Activated CD4-positive, CD25-positive, alpha-beta regulatory T cell treated with anti-CD3 and anti-CD28 coated beads, Interleukin-2, amount 50 U/mL, for 16 hours (primary cell): ENCODE results near the gene PEX10.
"Not testable (repeated sequence)": the region's sequence is repeated elsewhere in the genome, so short reads cannot be mapped to it uniquely, and the experiment has no call there.

Experiments used
- DNase-seq: peaks from one replicate; pipeline ENCODE4 v3.0.0-alpha.2; 2020; ENCODE audit warnings: low read depth, low spot score

PEX10 gene

DNA sequence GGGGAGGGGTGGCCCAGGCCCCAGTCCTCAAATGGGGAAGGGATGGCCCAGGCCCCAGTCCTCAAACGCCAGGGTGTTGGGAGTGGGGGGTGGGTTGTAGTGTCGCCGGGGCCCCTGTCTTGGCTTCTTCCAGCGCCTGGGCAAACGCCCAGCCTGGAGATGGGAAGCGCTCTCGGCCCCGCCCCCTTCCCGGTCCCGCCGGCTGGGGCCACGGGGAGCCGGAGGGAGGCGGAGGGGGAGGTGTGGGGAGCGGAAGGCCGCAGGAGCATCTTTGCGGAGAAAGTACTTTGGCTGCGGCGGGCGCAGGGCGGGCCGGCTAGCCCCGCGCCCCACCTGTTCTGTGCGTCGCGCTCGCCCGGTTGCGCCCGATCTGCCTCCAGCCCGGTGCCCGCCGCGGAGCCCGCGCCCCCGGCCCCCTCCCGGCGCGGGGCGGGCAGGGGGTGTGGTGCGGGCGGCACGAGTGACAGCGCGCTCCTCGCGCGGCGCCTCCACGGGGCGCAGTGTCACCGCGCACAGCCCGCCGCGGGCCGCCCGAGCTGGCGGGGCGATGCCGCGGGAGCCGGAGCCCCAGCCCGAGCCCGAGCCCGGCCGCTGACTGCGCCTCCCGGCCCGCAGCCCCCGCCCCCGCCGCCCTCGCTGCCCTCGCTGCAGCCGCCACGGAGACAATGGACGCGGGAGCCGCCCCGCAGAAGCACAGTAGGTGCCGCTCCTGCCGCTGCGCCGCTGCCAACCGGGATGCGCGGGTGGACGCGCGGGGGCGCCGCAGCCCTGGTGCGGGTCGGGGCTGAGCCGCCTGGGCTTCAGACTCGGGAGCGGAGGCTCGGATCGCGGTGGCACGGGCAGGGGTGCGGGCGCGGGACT lies 31.1 kb upstream of the PEX10 start:
- DNase-seq: no peak

DNA sequence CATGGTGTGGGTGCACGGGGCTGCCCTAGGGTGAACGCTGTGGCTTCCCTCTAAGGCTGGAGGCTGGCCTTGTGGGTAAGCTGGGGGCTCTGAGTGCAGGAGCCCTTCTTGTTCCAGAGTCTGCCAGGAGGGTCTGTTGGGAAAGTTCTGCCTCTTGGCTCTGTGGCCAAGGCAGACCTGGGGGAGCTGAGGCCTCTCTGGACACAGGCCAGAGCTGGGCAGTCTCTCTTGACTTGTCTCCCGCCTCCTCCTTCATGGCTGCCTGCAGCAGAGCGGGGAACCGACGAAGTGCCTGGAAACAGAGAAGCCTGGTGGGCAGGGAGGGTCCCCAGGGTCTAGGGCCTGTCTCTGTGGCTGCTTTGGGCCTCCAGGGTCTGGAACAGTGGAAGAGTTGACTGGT lies 30.3 kb upstream of the PEX10 start:
- DNase-seq: no peak

DNA sequence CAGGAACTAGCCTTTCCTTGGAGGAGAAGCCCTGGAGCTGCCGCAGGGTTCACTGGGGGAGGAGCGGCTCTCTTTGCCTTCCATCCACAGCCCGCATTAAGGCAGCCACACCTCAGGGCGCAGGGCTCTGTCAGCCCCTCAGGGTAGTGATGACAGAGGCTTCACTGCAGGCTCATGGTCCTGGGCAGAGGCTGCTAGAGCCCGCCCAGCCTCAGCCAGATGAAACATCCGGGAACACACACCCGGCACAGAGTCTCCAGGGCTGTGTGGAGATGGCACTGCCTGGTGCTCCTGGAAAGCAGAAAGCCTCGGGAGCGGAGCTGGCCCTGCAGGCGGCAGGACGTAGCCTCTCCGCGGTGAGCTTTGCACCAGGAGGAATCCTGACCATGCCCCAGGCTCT lies 29.4 kb upstream of the PEX10 start:
- DNase-seq: no peak

- not testable (repeated sequence) for DNase-seq
Measured at GRCh38 chr1:2440346-2440745, 28.0 kb upstream of the PEX10 start.

DNA sequence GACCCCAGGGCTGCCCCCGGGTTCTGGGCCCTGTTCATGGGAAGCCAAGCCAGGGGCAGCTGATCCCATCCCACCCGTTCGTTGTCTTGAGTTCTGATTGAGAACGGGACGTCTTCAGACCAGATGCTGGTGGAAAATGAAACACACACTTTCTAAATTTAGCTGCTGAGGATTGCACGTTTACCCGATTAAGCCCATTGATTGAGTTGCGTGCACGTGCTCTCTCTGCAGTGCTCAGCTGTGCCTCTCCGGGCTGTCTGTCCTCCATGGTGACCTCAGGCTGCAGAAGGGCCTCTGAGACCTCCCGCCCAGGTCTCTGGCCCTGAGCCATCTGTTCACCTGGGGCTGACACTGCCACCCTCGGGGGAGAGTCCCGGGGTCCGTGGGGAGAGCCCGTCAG lies 27.0 kb upstream of the PEX10 start:
- no peak for DNase-seq

DNA sequence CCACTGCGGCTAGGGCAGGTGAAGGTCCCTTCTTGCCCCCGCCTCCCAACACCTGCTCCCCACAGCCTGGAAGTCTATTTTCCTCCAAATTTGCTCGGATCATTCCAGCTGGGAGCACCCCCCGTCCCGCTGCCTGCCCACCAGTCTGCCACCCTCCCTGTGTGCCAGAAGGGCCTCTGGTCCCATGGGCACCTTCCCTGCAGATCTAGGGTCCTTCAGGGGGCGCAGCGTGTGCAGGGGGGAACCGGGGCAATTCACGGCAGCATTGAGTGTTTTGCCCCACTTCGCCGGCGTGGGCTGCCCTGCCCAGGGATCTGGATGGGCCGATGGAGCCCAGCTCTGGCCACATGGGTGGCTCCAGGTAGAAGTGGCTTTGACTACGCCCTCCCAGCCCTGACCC lies 26.3 kb upstream of the PEX10 start:
- DNase-seq: no peak

GRCh38 chr1:2438038-2438437 lies 25.7 kb upstream of the PEX10 start:
- no peak for DNase-seq

DNA sequence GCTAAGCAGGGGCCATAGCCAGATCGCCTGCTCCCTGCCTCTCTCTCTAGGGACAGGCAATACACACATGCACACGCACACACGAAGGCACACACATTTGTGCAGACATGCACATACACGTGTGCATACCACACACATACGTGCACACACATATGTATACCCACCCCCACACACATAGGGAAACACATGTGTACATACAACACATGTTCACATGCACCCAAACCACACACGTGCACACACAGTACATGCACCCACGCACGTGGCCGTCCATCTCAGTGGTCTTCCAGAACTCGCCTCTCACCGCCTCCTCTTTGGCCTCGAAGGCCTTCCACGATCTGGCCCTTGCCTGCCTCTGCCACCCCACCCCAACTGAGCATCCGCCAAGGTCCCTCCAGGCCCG lies 25.3 kb upstream of the PEX10 start:
- DNase-seq: no peak

DNA sequence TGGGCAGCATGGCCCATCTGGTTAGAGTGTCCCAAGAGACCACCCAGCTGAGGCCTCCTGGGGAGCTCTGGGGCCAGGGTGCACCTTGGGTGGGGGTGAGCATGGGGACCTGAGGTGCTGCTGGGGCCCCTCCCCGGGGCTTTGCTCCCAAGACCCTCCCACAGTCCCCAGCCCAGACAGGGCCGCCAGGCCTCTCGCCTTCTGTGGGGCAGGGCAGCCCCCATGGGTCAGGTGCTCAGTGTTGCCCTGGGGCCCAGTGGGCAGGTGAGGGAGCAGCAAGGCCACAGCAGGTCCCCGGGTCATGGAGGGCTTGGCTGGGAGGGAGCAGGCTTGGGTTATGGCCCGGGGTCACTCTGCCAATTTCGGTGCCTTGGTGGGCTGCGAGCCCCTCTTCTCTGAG lies 24.5 kb upstream of the PEX10 start:
- no peak for DNase-seq

- DNase-seq: no peak
Measured at GRCh38 chr1:2435746-2436355, 23.5 kb upstream of the PEX10 start.

GRCh38 chr1:2435091-2435490 lies 22.7 kb upstream of the PEX10 start:
- no peak for DNase-seq

DNA sequence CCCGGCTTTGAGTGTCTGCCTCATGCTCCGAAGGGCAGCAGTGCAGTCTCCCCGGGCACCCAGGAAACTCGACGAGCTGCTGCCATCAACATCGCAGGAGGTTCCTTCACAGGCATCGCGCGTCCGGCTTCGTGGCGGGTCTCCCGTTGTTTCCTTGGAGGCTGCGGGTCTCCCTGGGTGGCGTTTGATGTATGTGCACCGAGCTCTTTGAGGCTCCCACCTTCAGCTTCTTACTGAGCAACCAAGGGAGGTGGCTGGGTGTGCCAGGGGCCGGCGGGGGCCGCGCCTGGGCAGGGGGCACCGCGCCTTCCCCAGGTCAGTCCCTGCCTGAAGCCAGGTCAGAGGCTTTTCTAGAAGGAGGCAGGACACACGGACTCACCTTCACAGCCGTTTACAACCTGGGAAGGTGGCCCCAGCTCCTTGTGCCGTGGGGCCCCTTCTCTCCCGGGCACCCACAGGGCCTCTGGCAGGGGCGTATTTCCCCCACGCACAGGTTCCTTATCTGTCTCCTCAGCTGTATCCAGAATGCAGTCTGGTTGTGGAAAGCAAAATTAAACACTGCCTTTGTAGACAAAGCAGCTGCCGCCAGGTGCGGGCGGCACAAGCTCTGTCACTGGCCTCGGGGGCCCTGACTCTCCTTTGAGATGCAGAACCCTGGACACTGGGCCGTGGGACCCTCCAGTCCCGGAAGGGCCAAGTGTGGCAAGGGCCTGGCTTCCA lies 21.7 kb upstream of the PEX10 start:
- no peak for DNase-seq

DNA sequence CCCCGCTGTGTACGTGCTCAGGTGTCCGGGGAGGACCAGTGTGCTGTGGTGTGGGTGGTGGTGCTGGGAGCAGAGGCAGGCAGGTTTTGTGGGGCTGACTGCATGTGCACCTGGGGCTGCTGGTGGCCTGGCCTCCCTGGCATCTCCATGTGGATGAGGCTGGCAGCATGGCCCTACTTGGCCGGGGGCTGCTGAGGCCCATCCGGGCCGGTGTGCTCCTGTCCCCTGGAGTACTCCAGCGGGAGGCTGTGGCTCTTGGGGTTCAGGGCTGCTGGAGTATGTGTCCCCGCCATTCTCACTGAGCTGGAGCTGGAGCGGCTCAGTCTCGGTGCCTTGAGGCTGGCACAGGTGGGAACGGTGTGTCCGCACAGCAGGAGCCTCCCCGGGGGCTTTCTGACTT lies 20.8 kb upstream of the PEX10 start:
- no peak for DNase-seq

- no peak for DNase-seq
Measured at GRCh38 chr1:2432441-2432844, 20.1 kb upstream of the PEX10 start.

DNA sequence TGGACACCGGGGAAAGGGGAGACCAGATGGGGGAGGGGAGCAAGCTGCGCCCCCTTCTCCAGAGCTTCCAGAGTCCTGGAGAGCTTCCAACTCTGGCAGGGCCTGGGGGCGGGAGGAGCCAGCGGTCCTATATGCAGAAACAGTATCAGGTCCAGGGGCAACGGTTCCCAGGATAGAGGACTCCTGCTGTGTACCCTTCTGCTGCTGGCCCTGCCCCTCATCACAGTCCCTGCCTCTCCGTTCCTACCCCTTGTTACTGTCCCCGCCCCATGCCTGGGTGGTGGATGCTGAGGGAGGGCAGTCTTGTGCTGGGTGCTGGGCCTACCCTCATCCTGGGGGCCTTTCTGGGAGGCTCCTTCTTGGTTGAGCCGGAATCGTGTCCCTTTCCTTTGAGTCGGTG lies 19.2 kb upstream of the PEX10 start:
- DNase-seq: no peak

DNA sequence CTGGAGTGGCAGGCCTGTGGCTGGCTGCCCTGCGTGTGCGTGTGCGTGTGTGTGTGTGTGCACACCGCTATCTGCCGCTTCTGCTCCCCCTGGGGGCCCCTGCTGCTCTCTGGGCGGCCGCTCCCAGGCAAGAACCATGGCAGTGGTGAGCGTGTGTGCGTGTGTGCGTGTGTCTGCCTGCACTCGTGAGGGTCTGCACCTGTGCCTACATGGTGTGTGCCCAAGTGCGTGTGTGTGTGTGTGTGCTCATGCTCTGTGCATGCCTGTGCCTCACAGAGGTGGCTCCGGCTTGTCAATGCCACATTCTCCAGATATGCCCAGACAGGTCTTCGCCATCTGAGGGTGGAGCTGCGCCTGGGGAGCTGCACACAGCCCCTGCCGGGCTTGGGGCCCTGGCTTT lies 18.7 kb upstream of the PEX10 start:
- DNase-seq: no peak

DNA sequence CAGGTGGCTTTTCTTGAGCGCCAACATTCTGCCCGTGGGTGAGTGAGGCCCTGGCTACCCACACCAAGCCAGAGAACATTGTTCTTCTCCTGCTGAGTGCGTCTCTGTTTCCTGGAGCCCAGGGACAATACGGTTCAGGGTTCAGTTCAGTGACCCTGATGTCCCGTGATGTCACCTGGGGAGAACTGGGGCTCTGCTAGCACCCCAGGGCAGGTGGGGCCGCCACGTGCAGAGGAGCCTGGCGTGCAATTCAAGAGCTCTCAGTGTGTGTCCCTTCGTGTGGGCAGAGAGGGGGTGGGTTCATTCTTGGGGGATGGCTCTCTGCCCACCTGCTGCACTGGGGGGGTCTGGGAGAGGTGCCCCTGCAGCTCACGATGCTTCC lies 18.2 kb upstream of the PEX10 start:
- DNase-seq: no peak

DNA sequence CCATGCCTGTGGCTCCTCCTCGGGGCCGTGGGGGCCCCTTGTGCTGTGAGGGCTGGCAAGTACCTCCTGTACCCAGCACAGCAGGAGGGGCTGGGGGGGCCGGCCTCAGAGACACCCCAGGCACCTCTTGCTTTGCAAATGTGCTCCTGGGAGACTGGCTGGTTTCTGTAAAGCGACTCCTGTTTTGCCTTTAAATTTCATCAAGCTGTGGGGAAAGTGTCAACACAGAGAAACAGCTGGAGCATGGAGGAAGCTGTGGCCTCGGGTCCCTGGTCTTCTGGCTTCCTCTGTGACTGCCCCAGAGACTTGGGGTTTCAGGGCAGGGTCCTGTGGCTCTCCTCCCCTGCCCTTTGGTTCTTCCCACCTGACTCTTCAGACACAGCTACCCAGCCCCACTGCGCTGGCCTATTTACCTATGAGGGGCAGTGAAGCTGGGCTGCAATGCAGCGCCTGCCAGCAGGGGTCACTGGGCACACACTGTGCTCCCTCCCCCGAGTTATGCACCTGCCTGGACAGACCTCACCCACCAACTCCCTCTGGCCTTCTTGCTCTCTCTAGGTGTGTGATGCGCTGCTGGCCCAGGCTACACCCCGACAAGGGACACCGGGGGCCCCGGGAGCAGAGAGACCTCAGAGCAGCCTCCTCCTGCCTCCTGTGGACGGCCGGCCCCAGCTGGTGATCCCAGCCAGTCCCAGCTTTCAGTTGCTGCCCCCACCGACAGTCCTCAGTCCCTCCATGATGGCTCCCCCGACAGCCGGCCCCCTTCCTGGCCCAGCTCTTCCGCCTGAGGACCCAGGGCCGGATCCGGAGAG lies 17.6 kb upstream of the PEX10 start:
- no peak for DNase-seq

DNA sequence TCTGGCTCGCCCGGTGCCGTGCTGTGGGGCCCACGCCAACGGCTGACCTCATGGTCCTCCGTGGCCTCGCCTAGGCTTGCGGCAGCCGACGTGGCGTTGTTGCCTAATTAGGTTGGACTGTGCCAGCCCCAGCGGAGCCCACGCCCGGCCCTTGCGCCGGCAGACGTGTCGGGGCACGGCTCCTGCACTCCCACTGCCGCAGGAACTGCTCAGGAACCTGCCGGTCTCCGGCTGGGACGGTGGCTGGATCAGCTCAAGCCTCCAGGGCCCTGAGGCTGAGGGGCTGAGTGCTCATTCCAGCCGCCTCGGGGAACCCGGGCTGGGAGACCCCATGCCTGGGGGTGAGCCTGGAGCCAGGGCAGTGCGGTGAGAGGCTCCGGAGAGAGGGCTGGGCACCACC lies 16.1 kb upstream of the PEX10 start:
- no peak for DNase-seq

GRCh38 chr1:2427976-2428375 lies 15.6 kb upstream of the PEX10 start:
- DNase-seq: no peak

GRCh38 chr1:2427051-2427450 lies 14.7 kb upstream of the PEX10 start:
- DNase-seq: no peak

DNA sequence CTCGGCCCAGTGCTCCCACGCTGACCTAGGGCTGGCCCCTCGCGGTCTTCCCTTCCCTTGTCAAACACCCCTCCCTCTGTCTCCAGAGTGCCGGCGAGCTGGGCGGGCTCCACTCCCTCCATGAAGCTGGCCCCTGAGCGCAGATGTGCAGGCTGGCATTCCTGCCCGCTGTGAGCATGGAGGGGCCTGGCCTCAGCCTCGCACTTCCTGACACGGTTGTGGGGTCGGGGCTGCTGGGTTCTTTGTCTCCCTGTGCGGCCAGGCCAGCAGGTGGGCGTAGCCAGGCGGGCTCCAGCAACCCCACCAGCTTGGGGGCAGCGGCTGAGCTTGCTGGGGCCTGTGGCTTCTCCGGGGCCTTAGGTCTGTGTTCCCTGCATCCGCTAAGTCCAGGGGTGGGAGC lies 14.2 kb upstream of the PEX10 start:
- no peak for DNase-seq
